ENCODE results near the gene FLNB. TPM values are rescaled to one million over a fixed set of nuclear protein-coding genes. Genes with fewer than 3 reads are reported as not detected.
"Not testable (repeated sequence)": the region's sequence is repeated elsewhere in the genome, so short reads cannot be mapped to it uniquely, and the experiment has no call there.

FLNB gene
- total RNA-seq, 1 experiment from 2014 or later: 127 TPM

- TF ChIP-seq ERG (CRISPR knock-in tag; IDR thresholded peaks at IDR 0.05): no peak
- TF ChIP-seq TEAD4 (CRISPR knock-in tag; IDR thresholded peaks at IDR 0.05): no peak
- no peak for TF ChIP-seq JAZF1 (CRISPR knock-in tag; IDR thresholded peaks at IDR 0.05)
- TF ChIP-seq CREM (CRISPR knock-in tag; IDR thresholded peaks at IDR 0.05): no peak
- TF ChIP-seq IRF2 (CRISPR knock-in tag; IDR thresholded peaks at IDR 0.05; ENCODE audit: borderline replicate concordance, low read depth): no peak
- no peak for TF ChIP-seq NFYB (CRISPR knock-in tag; conservative IDR thresholded peaks at IDR 0.05; ENCODE audit: low read depth)
- TF ChIP-seq TCF7 (CRISPR knock-in tag; IDR thresholded peaks at IDR 0.05; ENCODE audit: low read depth): no peak
Observed at GRCh38 chr3:57985984-57986246, 22.3 kb upstream of the FLNB start (continued).

GRCh38 chr3:57986261-57986660 is 22.0 kb upstream of the FLNB start:
- ChIA-PET POLR2A (no interaction called here), CTCF (interaction anchor here (0.6 kb wide), 1 partner anchor 13 kb away, joined by 5 read pairs; no protein-coding TSS in a partner anchor)
- peaks cover 4% of the 10 kb centered on the region; the same call in 1 of the 2 replicates for H3K4me1 Mint-ChIP-seq
- no peaks in the 10 kb centered on the region for H3K9me3 Mint-ChIP-seq
- H3K36me3 Mint-ChIP-seq: no peaks in the 10 kb centered on the region
- ATAC-seq: no peak
- H3K27me3 Mint-ChIP-seq (ENCODE audit: low read depth): no peaks in the 10 kb centered on the region
- no peak overlapping the region for H3K4me3 Mint-ChIP-seq
- no peak for DNase-seq (ENCODE audit: low spot score)
- H3K27ac Mint-ChIP-seq: no peak overlapping the region
- TF ChIP-seq TP53 (CRISPR knock-in tag; IDR thresholded peaks at IDR 0.05) (no peak), ZNF416 (CRISPR knock-in tag; IDR thresholded peaks at IDR 0.05) (no peak), MXD4 (CRISPR knock-in tag; IDR thresholded peaks at IDR 0.05; ENCODE audit: borderline replicate concordance) (no peak), ZNF396 (CRISPR knock-in tag; IDR thresholded peaks at IDR 0.05; ENCODE audit: borderline replicate concordance) (no peak), ARID4B (CRISPR knock-in tag; IDR thresholded peaks at IDR 0.05; ENCODE audit: borderline replicate concordance) (no peak), ZNF281 (CRISPR knock-in tag; IDR thresholded peaks at IDR 0.05) (no peak), USF2 (CRISPR knock-in tag; IDR thresholded peaks at IDR 0.05) (no peak), NFE2L1 (CRISPR knock-in tag; IDR thresholded peaks at IDR 0.05) (no peak), CBFB (CRISPR knock-in tag; IDR thresholded peaks at IDR 0.05; ENCODE audit: low read depth) (no peak), RELA (CRISPR knock-in tag; IDR thresholded peaks at IDR 0.05; ENCODE audit: borderline replicate concordance) (no peak), ZNF121 (CRISPR knock-in tag; IDR thresholded peaks at IDR 0.05) (no peak), ETV6 (CRISPR knock-in tag; IDR thresholded peaks at IDR 0.05) (no peak), TEAD1 (CRISPR knock-in tag; IDR thresholded peaks at IDR 0.05) (no peak), ZNF263 (CRISPR knock-in tag; IDR thresholded peaks at IDR 0.05; ENCODE audit: low read depth) (no peak), SMAD3 (CRISPR knock-in tag; IDR thresholded peaks at IDR 0.05; ENCODE audit: borderline replicate concordance) (no peak), ERG (CRISPR knock-in tag; IDR thresholded peaks at IDR 0.05) (no peak), CTCF (IDR thresholded peaks at IDR 0.05) (no peak), TCF7 (CRISPR knock-in tag; IDR thresholded peaks at IDR 0.05; ENCODE audit: low read depth) (no peak)

- H3K36me3 Mint-ChIP-seq; ATAC-seq; H3K4me1 Mint-ChIP-seq; DNase-seq (ENCODE audit: low spot score); CTCF ChIA-PET; POLR2A ChIA-PET; H3K27ac Mint-ChIP-seq; H3K4me3 Mint-ChIP-seq; H3K9me3 Mint-ChIP-seq; H3K27me3 Mint-ChIP-seq (ENCODE audit: low read depth): not testable (repeated sequence)
Observed at GRCh38 chr3:57989198-57989597, 19.0 kb upstream of the FLNB start.
